IMR-90 (cell line): ENCODE data around the gene MCTP2. TPM values are rescaled to one million over a fixed set of nuclear protein-coding genes. Genes with fewer than 3 reads are reported as not detected.

Experiments used
- ATAC-seq: fragments of 200-7000 bp; cut with Tn5 transposase; 2 replicates; pipeline ENCODE4 v1.9.1; 2020; ENCODE audit warnings: low read depth, mild to moderate bottlenecking, moderate library complexity
- BruUV-seq: library from RNA; stranded (reverse); fragments of 400-500 nt; replicated peaks from 2 replicates; lab custom pipeline; 2021; lab: Mats Ljungman, UMichigan
- CTCF ChIA-PET: fragments of 300-600 bp; formaldehyde crosslinking; extraction: SDS; loops from one replicate; lab custom pipeline; 2021; ENCODE audit warnings: antibody characterized with exemption; lab: Yijun Ruan, JAX
- POLR2A ChIA-PET: fragments of 300-600 bp; sonication (Branson Sonifier 250); formaldehyde crosslinking; loops from one replicate; lab custom pipeline; 2022; ENCODE audit warnings: antibody characterized with exemption; ENCODE audit not compliant: unreplicated experiment; lab: Charles Lee
- DNase-seq: peaks from one replicate; pipeline ENCODE4 v3.0.0; 2013
- H2AFZ ChIP-seq: replicated peaks from 2 replicates; pipeline ENCODE3; 2013; ENCODE audit warnings: low read length, mild to moderate bottlenecking; ENCODE audit not compliant: poor library complexity
- H2AK5ac ChIP-seq: 2 replicates; pipeline ENCODE4 v1.6.1; 2013; ENCODE audit warnings: low read depth, low read length, inconsistent platforms
- H2AK9ac ChIP-seq: replicated peaks from 2 replicates; pipeline ENCODE3; 2013; ENCODE audit warnings: mild to moderate bottlenecking, low read depth, low read length, moderate library complexity; ENCODE audit not compliant: poor library complexity
- H2BK120ac ChIP-seq: 2 replicates; pipeline ENCODE4 v1.6.1; 2013; ENCODE audit warnings: low read depth, low read length, inconsistent platforms
- H2BK15ac ChIP-seq: 3 replicates; pipeline ENCODE4 v1.6.1; 2013; ENCODE audit warnings: low read depth, low read length, inconsistent platforms
- H2BK20ac ChIP-seq: 2 replicates; pipeline ENCODE4 v1.6.1; 2013; ENCODE audit warnings: low read depth, mild to moderate bottlenecking, inconsistent platforms, low read length, moderate library complexity
- H2BK5ac ChIP-seq: 2 replicates; pipeline ENCODE4 v1.6.1; 2013; ENCODE audit warnings: mild to moderate bottlenecking, low read depth, low read length, inconsistent platforms; ENCODE audit not compliant: poor library complexity, severe bottlenecking
- H3K14ac ChIP-seq: replicated peaks from 2 replicates; pipeline ENCODE4 v1.6.1; 2013; ENCODE audit warnings: low read depth, low read length, inconsistent platforms
- H3K18ac ChIP-seq: 2 replicates; pipeline ENCODE4 v1.6.1; 2013; ENCODE audit warnings: low read depth, low read length, control low read depth
- H3K23ac ChIP-seq: 2 replicates; pipeline ENCODE4 v1.6.1; 2013; ENCODE audit warnings: low read depth, low read length, inconsistent platforms
- H3K27ac ChIP-seq: 2 replicates; pipeline ENCODE4 v1.5.1; 2013; ENCODE audit warnings: mild to moderate bottlenecking, control low read depth, low read length; ENCODE audit not compliant: insufficient read depth
- H3K27me3 ChIP-seq: 2 replicates; pipeline ENCODE4 v1.6.1; 2013; ENCODE audit warnings: low read length; ENCODE audit not compliant: control insufficient read depth, insufficient read depth
- H3K36me3 ChIP-seq: 2 replicates; pipeline ENCODE4 v1.6.1; 2013; ENCODE audit warnings: low read length, mixed read lengths; ENCODE audit not compliant: control insufficient read depth, insufficient read depth
- H3K4ac ChIP-seq: 2 replicates; pipeline ENCODE4 v1.6.1; 2013; ENCODE audit warnings: low read depth, low read length, inconsistent platforms
- H3K4me1 ChIP-seq: 2 replicates; pipeline ENCODE4 v1.6.1; 2013; ENCODE audit warnings: low read length, mixed read lengths; ENCODE audit not compliant: control insufficient read depth, insufficient read depth
- H3K4me2 ChIP-seq: 2 replicates; pipeline ENCODE4 v1.6.1; 2013; ENCODE audit warnings: low read depth, mild to moderate bottlenecking, control low read depth, low read length, moderate library complexity
- H3K4me3 ChIP-seq: 2 replicates; pipeline ENCODE4 v1.5.1; 2013; ENCODE audit warnings: low read depth, mild to moderate bottlenecking, control low read depth, low read length, moderate library complexity; ENCODE audit not compliant: insufficient read depth
- H3K56ac ChIP-seq: 2 replicates; pipeline ENCODE4 v1.6.1; 2013; ENCODE audit warnings: low read length, inconsistent platforms; ENCODE audit not compliant: insufficient read depth; ENCODE audit errors: extremely low read depth
- H3K79me1 ChIP-seq, 2 experiments: 2 replicates each; pipeline ENCODE4 v1.6.1; 2013; ENCODE audit warnings: low read length in 2 of 2, inconsistent platforms in 1 of 2, low read depth in 1 of 2
- H3K9ac ChIP-seq: 2 replicates; pipeline ENCODE4 v1.6.1; 2013; ENCODE audit warnings: low read depth, low read length, control low read depth
- H3K9me1 ChIP-seq: 2 replicates; pipeline ENCODE4 v1.6.1; 2013; ENCODE audit warnings: low read length, inconsistent platforms; ENCODE audit not compliant: insufficient read depth
- H3K9me3 ChIP-seq: 2 replicates; pipeline ENCODE4 v1.6.1; 2013; ENCODE audit warnings: low read length; ENCODE audit not compliant: control insufficient read depth, insufficient read depth
- H4K20me1 ChIP-seq: 2 replicates; pipeline ENCODE4 v1.6.1; 2013; ENCODE audit warnings: low read length, inconsistent platforms; ENCODE audit not compliant: insufficient read depth
- H4K5ac ChIP-seq: 2 replicates; pipeline ENCODE4 v1.6.1; 2013; ENCODE audit warnings: mild to moderate bottlenecking, low read depth, low read length, control low read depth
- H4K8ac ChIP-seq, 2 experiments: 2 replicates each; pipeline ENCODE4 v1.6.1; 2013; ENCODE audit warnings: low read depth in 2 of 2, low read length in 2 of 2, control low read depth in 1 of 2, inconsistent platforms in 1 of 2
- H4K91ac ChIP-seq: 2 replicates; pipeline ENCODE4 v1.6.1; 2013; ENCODE audit warnings: low read depth, low read length, inconsistent platforms; ENCODE audit not compliant: insufficient read depth
- BHLHE40 ChIP-seq: fragments of 150-350 bp; IDR thresholded peaks from 2 replicates; pipeline ENCODE4 v1.6.1; 2016; ENCODE audit warnings: mild to moderate bottlenecking, low read depth, low read length
- CEBPB ChIP-seq: IDR thresholded peaks from 2 replicates; pipeline ENCODE4 v1.6.1; 2012; ENCODE audit warnings: low read depth, low read length, improper control_type of control experiment
- CHD1 ChIP-seq: IDR thresholded peaks from 2 replicates; pipeline ENCODE4 v1.6.1; 2012; ENCODE audit warnings: low read depth, low read length, improper control_type of control experiment
- FOS ChIP-seq: fragments of 150-350 bp; IDR thresholded peaks from 2 replicates; pipeline ENCODE4 v1.6.1; 2016; ENCODE audit warnings: low read depth, low read length
- MAFK ChIP-seq: IDR thresholded peaks from 2 replicates; pipeline ENCODE4 v1.6.1; 2012; ENCODE audit warnings: low read depth, low read length, improper control_type of control experiment
- MAZ ChIP-seq: IDR thresholded peaks from 2 replicates; pipeline ENCODE4 v1.6.1; 2012; ENCODE audit warnings: low read depth, mild to moderate bottlenecking, low read length, improper control_type of control experiment, moderate library complexity, borderline replicate concordance
- MXI1 ChIP-seq: IDR thresholded peaks from 2 replicates; pipeline ENCODE4 v1.6.1; 2012; ENCODE audit warnings: low read depth, mild to moderate bottlenecking, low read length, moderate library complexity, borderline replicate concordance
- NFE2L2 ChIP-seq: fragments of 150-350 bp; IDR thresholded peaks from 2 replicates; pipeline ENCODE4 v1.6.1; 2016; ENCODE audit warnings: low read depth, mild to moderate bottlenecking, low read length
- POLR2A ChIP-seq: IDR thresholded peaks from 2 replicates; pipeline ENCODE4 v1.6.1; 2012; ENCODE audit warnings: mild to moderate bottlenecking, low read depth, low read length
- RAD21 ChIP-seq: IDR thresholded peaks from 2 replicates; pipeline ENCODE4 v1.6.1; 2012; ENCODE audit warnings: low read length, improper control_type of control experiment
- RCOR1 ChIP-seq: IDR thresholded peaks from 2 replicates; pipeline ENCODE4 v1.6.1; 2012; ENCODE audit warnings: mild to moderate bottlenecking, low read length, improper control_type of control experiment; ENCODE audit not compliant: insufficient replicate concordance
- RFX5 ChIP-seq: IDR thresholded peaks from 2 replicates; pipeline ENCODE4 v1.8.0; 2012; ENCODE audit warnings: low read depth, mild to moderate bottlenecking, low read length, moderate library complexity
- SMC3 ChIP-seq: fragments of 150-350 bp; IDR thresholded peaks from 2 replicates; pipeline ENCODE4 v1.6.1; 2016; ENCODE audit warnings: low read depth, mild to moderate bottlenecking, antibody characterized with exemption, low read length, moderate library complexity
- WGBS, 2 experiments: methylation state at CpG; one replicate each; pipeline versions ENCODE4 v1.1.5 to v1.1.7; 2013; ENCODE audit warnings: missing lambda C conversion rate in 2 of 2; ENCODE audit not compliant: insufficient read length in 1 of 2; ENCODE audit errors: extremely low coverage in 2 of 2; 5-methylcytosine and 5-hydroxymethylcytosine counted together
- dilution Hi-C: fragments of 300-500 bp; cut with HindIII; formaldehyde crosslinking; loops from one replicate; pipeline ENCODE4 v1.14.3; 2018; ENCODE audit warnings: low sequenced_read_pairs; ENCODE audit not compliant: unreplicated experiment
- in situ Hi-C: fragments of 300-500 bp; cut with MboI; formaldehyde crosslinking; loops from 3 replicates; pipeline ENCODE4 v1.14.3; 2019; ENCODE audit warnings: low sequenced_read_pairs, inconsistent platforms, mixed read lengths
- intact Hi-C: fragments of 100-400 bp; cut with micrococcal nuclease; formaldehyde crosslinking; loops from 2 replicates; pipeline ENCODE4 v1.10.0; 2022
- polyA plus RNA-seq, 3 experiments: library from polyadenylated mRNA; depleted of rRNA; stranded (reverse); fragments of >200 nt; gene quantifications; 2 replicates each; pipeline ENCODE4 v1.2.3, GENCODE V29; 2012; ENCODE audit warnings: low replicate concordance in 1 of 3
- total RNA-seq: library from RNA; depleted of rRNA; stranded (reverse); fragments of >200 nt; gene quantifications from 2 replicates; pipeline ENCODE4 v1.2.3, GENCODE V29; 2012
- TF ChIP-seq, protein P1 (sequence below): fragments of 150-350 bp; IDR thresholded peaks from 2 replicates; pipeline ENCODE4 v1.6.1; 2017; ENCODE audit warnings: mild to moderate bottlenecking, antibody characterized with exemption, low read length, low read depth
- TF ChIP-seq, protein P2 (sequence below): fragments of 150-350 bp; IDR thresholded peaks from 2 replicates; pipeline ENCODE4 v1.6.1; 2016; ENCODE audit warnings: low read depth, mild to moderate bottlenecking, low read length, moderate library complexity, borderline replicate concordance

Gene MCTP2
- total and polyA plus RNA-seq, 2 of the 4 experiments (the other 2 are of a cell fraction), result 5.1 to 9.9 TPM

GRCh38 chr15:94250801-94251200, 19.4 kb downstream of the MCTP2 start (continued):
- TF ChIP-seq, protein P1, sequence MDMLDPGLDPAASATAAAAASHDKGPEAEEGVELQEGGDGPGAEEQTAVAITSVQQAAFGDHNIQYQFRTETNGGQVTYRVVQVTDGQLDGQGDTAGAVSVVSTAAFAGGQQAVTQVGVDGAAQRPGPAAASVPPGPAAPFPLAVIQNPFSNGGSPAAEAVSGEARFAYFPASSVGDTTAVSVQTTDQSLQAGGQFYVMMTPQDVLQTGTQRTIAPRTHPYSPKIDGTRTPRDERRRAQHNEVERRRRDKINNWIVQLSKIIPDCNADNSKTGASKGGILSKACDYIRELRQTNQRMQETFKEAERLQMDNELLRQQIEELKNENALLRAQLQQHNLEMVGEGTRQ, result no peak
- TF ChIP-seq MXI1, result no peak

GRCh38 chr15:94252223-94252766, 20.9 kb downstream of the MCTP2 start:
- POLR2A ChIA-PET, result interaction anchor here (0.5 kb wide), 1 partner anchor 1111 kb away, joined by 8 read pairs; no protein-coding TSS in a partner anchor

More at GRCh38 chr15:94252223-94252766, 20.9 kb downstream of the MCTP2 start:
- Histone ChIP-seq H3K18ac (no peak overlapping the region), H3K27ac (no peak overlapping the region), H2BK5ac (no peak overlapping the region), H4K5ac (no peak overlapping the region), H3K4ac (no peak overlapping the region), H3K9ac (no peak overlapping the region), H2AK5ac (no peak overlapping the region), H4K8ac (no peak overlapping the region), H2BK15ac (no peak overlapping the region), H3K27me3 (no peaks in the 10 kb centered on the region), H3K36me3 (no peaks in the 10 kb centered on the region), H2AK9ac (no peak overlapping the region), H3K9me3 (no peaks in the 10 kb centered on the region), H4K91ac (no peak overlapping the region), H3K23ac (no peak overlapping the region), H3K4me2 (no peak overlapping the region), H2AFZ (no peak overlapping the region), H4K20me1 (no peaks in the 10 kb centered on the region), H2BK20ac (no peak overlapping the region), H3K4me1 (no peaks in the 10 kb centered on the region; the same call in 1 of the 2 replicates), H2BK120ac (no peak overlapping the region), H3K56ac (no peak overlapping the region), H3K4me3 (no peak overlapping the region), H3K14ac (no peak overlapping the region), H3K79me1 (peaks cover 7 to 9% of the 10 kb centered on the region in 2 experiments; a peak in 2 of 4 replicates), H3K9me1 (no peaks in the 10 kb centered on the region)
- intact Hi-C loops (no loop called here), in situ Hi-C loops (no loop called here), dilution Hi-C loops (no loop called here)
- no peak for TF ChIP-seq MAFK
- TF ChIP-seq SMC3, result no peak
- TF ChIP-seq BHLHE40, result no peak
- TF ChIP-seq FOS, result no peak
- no peak for TF ChIP-seq POLR2A
- TF ChIP-seq, protein P2, sequence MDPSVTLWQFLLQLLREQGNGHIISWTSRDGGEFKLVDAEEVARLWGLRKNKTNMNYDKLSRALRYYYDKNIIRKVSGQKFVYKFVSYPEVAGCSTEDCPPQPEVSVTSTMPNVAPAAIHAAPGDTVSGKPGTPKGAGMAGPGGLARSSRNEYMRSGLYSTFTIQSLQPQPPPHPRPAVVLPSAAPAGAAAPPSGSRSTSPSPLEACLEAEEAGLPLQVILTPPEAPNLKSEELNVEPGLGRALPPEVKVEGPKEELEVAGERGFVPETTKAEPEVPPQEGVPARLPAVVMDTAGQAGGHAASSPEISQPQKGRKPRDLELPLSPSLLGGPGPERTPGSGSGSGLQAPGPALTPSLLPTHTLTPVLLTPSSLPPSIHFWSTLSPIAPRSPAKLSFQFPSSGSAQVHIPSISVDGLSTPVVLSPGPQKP, result no peak
- no peak for TF ChIP-seq MAZ
- no peak for TF ChIP-seq CHD1
- no peak for TF ChIP-seq RCOR1
- TF ChIP-seq MXI1, result no peak
- no peak for TF ChIP-seq RAD21
- no peak for TF ChIP-seq RFX5
- TF ChIP-seq, protein P1, result no peak
- no peak for TF ChIP-seq NFE2L2
- no peak for TF ChIP-seq CEBPB
- no CpG with 5 or more reads among the region's 1 CpG for WGBS, 2 experiments
- CTCF ChIA-PET, result no interaction called here
- no peak for ATAC-seq
- BruUV-seq, result no TSS peak
- DNase-seq, result no peak
